DOHH2 (cell line): ENCODE measurements around the gene SRGAP1.

ENCODE experiments used
- H3F3A ChIP-seq: fragments of 200-600 bp; sonication (generic), shearing (Covaris generic); 2 replicates; pipeline ENCODE4 v1.6.0; 2016; ENCODE audit warnings: antibody characterized with exemption, mild to moderate bottlenecking; ENCODE audit not compliant: control insufficient read depth, insufficient read depth
- H3K27ac ChIP-seq: fragments of 200-600 bp; sonication (generic); 2 replicates; pipeline ENCODE4 v1.5.1; 2014; ENCODE audit warnings: low read depth, mild to moderate bottlenecking, low read length, moderate library complexity
- H3K27me3 ChIP-seq: fragments of 200-600 bp; sonication (generic); 2 replicates; pipeline ENCODE4 v1.6.1; 2014; ENCODE audit warnings: mild to moderate bottlenecking, low read length, mixed read lengths; ENCODE audit not compliant: control insufficient read depth
- H3K36me3 ChIP-seq: fragments of 200-600 bp; sonication (generic); 2 replicates; pipeline ENCODE4 v1.6.1; 2014; ENCODE audit warnings: mild to moderate bottlenecking, low read length, moderate library complexity, mixed read lengths; ENCODE audit not compliant: control insufficient read depth
- H3K4me1 ChIP-seq: fragments of 200-600 bp; sonication (generic); 2 replicates; pipeline ENCODE4 v1.6.1; 2014; ENCODE audit warnings: mild to moderate bottlenecking, low read length, mixed read lengths; ENCODE audit not compliant: control insufficient read depth
- H3K4me2 ChIP-seq: fragments of 200-600 bp; sonication (generic); 2 replicates; pipeline ENCODE4 v1.6.0; 2014; ENCODE audit warnings: mild to moderate bottlenecking, low read length, moderate library complexity
- H3K4me3 ChIP-seq: fragments of 200-600 bp; sonication (generic); 2 replicates; pipeline ENCODE4 v1.5.1; 2014; ENCODE audit warnings: mild to moderate bottlenecking, low read length, mixed read lengths
- H3K79me2 ChIP-seq: fragments of 200-600 bp; sonication (generic); 2 replicates; pipeline ENCODE4 v1.6.1; 2014; ENCODE audit warnings: mild to moderate bottlenecking, low read length, mixed read lengths; ENCODE audit not compliant: control insufficient read depth
- H3K9me2 ChIP-seq: fragments of 200-600 bp; sonication (generic); replicated peaks from 2 replicates; pipeline ENCODE4 v1.6.1; 2014; ENCODE audit warnings: mild to moderate bottlenecking, low read length, mixed read lengths; ENCODE audit not compliant: control insufficient read depth
- H3K9me3 ChIP-seq: fragments of 200-600 bp; sonication (generic); 2 replicates; pipeline ENCODE4 v1.6.1; 2014; ENCODE audit warnings: antibody characterized with exemption, low read length, mixed read lengths; ENCODE audit not compliant: control insufficient read depth, insufficient read depth
- H4K20me1 ChIP-seq: fragments of 200-600 bp; sonication (generic); 2 replicates; pipeline ENCODE4 v1.6.0; 2014; ENCODE audit warnings: low read depth, mild to moderate bottlenecking, antibody characterized with exemption, low read length, moderate library complexity; ENCODE audit not compliant: control insufficient read depth, insufficient read depth
- EZH2phosphoT487 ChIP-seq: fragments of 200-600 bp; sonication (generic); IDR thresholded peaks from 2 replicates; pipeline ENCODE4 v1.6.1; 2017; ENCODE audit warnings: borderline replicate concordance, mild to moderate bottlenecking, antibody characterized with exemption, low read length, moderate library complexity, mixed read lengths
- TF ChIP-seq, protein P1 (sequence below): fragments of 200-600 bp; sonication (generic); IDR thresholded peaks from one replicate; pipeline ENCODE4 v1.5.1; 2014; ENCODE audit warnings: antibody characterized with exemption, mild to moderate bottlenecking, low read depth, low read length; ENCODE audit not compliant: poor library complexity, severe bottlenecking

The SRGAP1 gene

GRCh38 chr12:64124511-64125197 lies 280.2 kb downstream of the SRGAP1 start:
- Histone ChIP-seq H3K27me3 (no peaks in the 10 kb centered on the region), H3K36me3 (no peaks in the 10 kb centered on the region), H3K9me2 (no peaks in the 10 kb centered on the region), H3K79me2 (no peaks in the 10 kb centered on the region), H3K27ac (no peak overlapping the region), H3K4me3 (no peak overlapping the region), H3K4me1 (no peaks in the 10 kb centered on the region), H3F3A (no peaks in the 10 kb centered on the region), H3K4me2 (no peak overlapping the region), H4K20me1 (no peaks in the 10 kb centered on the region), H3K9me3 (no peaks in the 10 kb centered on the region)
- TF ChIP-seq EZH2phosphoT487, result no peak
- TF ChIP-seq, protein P1, sequence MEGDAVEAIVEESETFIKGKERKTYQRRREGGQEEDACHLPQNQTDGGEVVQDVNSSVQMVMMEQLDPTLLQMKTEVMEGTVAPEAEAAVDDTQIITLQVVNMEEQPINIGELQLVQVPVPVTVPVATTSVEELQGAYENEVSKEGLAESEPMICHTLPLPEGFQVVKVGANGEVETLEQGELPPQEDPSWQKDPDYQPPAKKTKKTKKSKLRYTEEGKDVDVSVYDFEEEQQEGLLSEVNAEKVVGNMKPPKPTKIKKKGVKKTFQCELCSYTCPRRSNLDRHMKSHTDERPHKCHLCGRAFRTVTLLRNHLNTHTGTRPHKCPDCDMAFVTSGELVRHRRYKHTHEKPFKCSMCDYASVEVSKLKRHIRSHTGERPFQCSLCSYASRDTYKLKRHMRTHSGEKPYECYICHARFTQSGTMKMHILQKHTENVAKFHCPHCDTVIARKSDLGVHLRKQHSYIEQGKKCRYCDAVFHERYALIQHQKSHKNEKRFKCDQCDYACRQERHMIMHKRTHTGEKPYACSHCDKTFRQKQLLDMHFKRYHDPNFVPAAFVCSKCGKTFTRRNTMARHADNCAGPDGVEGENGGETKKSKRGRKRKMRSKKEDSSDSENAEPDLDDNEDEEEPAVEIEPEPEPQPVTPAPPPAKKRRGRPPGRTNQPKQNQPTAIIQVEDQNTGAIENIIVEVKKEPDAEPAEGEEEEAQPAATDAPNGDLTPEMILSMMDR, result no peak

GRCh38 chr12:64125913-64126312 lies 281.4 kb downstream of the SRGAP1 start:
- no peak overlapping the region for H3K27ac ChIP-seq
- no peak overlapping the region for H3K4me2 ChIP-seq

GRCh38 chr12:64127811-64128210 lies 283.3 kb downstream of the SRGAP1 start:
- no peaks in the 10 kb centered on the region for H3K79me2 ChIP-seq
- no peak overlapping the region for H3K27ac ChIP-seq
- no peaks in the 10 kb centered on the region for H3K4me1 ChIP-seq
- no peaks in the 10 kb centered on the region for H3K9me3 ChIP-seq
- no peaks in the 10 kb centered on the region for H3F3A ChIP-seq
- no peaks in the 10 kb centered on the region for H3K9me2 ChIP-seq
- no peaks in the 10 kb centered on the region for H4K20me1 ChIP-seq
- no peaks in the 10 kb centered on the region for H3K36me3 ChIP-seq
- no peak overlapping the region for H3K4me3 ChIP-seq
- H3K4me2 ChIP-seq, result no peak overlapping the region
- TF ChIP-seq, protein P1, result no peak
- no peak for TF ChIP-seq EZH2phosphoT487
- H3K27me3 ChIP-seq, result no peaks in the 10 kb centered on the region

More at GRCh38 chr12:64125913-64126312, 281.4 kb downstream of the SRGAP1 start:
- Histone ChIP-seq H4K20me1 (no peaks in the 10 kb centered on the region), H3K4me3 (no peak overlapping the region), H3K4me1 (no peaks in the 10 kb centered on the region), H3K79me2 (no peaks in the 10 kb centered on the region), H3F3A (no peaks in the 10 kb centered on the region), H3K9me2 (no peaks in the 10 kb centered on the region), H3K9me3 (no peaks in the 10 kb centered on the region), H3K27me3 (no peaks in the 10 kb centered on the region), H3K36me3 (no peaks in the 10 kb centered on the region)
- TF ChIP-seq, protein P1, result no peak
- no peak for TF ChIP-seq EZH2phosphoT487
